Hepatocyte (in vitro differentiated cells): ENCODE data around the gene VSNL1.

ENCODE experiments used
- CTCF ChIP-seq: fragments of 200-600 bp; sonication (generic); IDR thresholded peaks from 2 replicates; pipeline ENCODE4 v1.5.1; 2016; ENCODE audit warnings: antibody characterized with exemption, mild to moderate bottlenecking; ENCODE audit not compliant: poor library complexity
- EZH2 ChIP-seq: fragments of 200-600 bp; sonication (generic); IDR thresholded peaks from 2 replicates; pipeline ENCODE4 v1.6.1; 2016; ENCODE audit warnings: antibody characterized with exemption, mild to moderate bottlenecking, borderline replicate concordance
- EZH2phosphoT487 ChIP-seq: fragments of 200-600 bp; sonication (generic); IDR thresholded peaks from one replicate; pipeline ENCODE4 v1.6.1; 2018; ENCODE audit warnings: antibody characterized with exemption, mild to moderate bottlenecking, low read depth, moderate library complexity; ENCODE audit not compliant: unreplicated experiment, severe bottlenecking

GRCh38 chr2:17646838-17647701, 106.6 kb downstream of the VSNL1 start:
- no peak for TF ChIP-seq CTCF
- TF ChIP-seq EZH2: no peak
- TF ChIP-seq EZH2phosphoT487: no peak
